GM21717 (cell line): ENCODE data around the gene MINK1.
"Not testable (repeated sequence)": the region's sequence is repeated elsewhere in the genome, so short reads cannot be mapped to it uniquely, and the experiment has no call there.

Source experiments
- ATAC-seq: cut with Tn5 transposase; IDR thresholded peaks from one replicate; pipeline ENCODE4 v1.9.1; 2021; ENCODE audit warnings: mild to moderate bottlenecking, moderate library complexity; ENCODE audit not compliant: unreplicated experiment

MINK1 gene

DNA sequence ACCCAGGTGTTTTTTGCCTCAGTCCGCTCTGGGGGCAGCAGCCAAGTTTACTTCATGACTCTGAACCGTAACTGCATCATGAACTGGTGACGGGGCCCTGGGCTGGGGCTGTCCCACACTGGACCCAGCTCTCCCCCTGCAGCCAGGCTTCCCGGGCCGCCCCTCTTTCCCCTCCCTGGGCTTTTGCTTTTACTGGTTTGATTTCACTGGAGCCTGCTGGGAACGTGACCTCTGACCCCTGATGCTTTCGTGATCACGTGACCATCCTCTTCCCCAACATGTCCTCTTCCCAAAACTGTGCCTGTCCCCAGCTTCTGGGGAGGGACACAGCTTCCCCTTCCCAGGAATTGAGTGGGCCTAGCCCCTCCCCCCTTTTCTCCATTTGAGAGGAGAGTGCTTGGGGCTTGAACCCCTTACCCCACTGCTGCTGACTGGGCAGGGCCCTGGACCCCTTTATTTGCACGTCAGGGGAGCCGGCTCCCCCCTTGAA, 64.1 kb downstream of the MINK1 start:
- no peak for ATAC-seq

DNA sequence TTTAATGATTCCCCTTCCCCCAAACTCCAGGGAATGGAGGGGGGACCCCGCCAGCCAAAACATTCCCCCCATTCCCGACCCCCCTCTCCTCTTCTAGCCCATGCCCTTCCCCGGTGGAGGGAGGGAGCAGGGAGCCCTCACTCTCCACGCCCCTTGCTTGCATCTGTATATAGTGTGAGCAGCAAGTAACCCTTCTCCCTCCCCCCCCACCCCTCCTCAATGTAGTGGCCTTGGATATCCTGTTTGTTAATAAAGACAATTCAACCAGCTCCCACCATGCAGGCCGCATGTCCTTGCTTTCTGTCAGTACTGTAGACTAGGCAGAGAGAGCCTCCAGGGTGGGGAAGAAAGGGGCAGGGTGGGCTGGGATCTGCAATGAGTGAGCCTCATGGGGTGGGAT, 64.6 kb downstream of the MINK1 start:
- no peak for ATAC-seq

DNA sequence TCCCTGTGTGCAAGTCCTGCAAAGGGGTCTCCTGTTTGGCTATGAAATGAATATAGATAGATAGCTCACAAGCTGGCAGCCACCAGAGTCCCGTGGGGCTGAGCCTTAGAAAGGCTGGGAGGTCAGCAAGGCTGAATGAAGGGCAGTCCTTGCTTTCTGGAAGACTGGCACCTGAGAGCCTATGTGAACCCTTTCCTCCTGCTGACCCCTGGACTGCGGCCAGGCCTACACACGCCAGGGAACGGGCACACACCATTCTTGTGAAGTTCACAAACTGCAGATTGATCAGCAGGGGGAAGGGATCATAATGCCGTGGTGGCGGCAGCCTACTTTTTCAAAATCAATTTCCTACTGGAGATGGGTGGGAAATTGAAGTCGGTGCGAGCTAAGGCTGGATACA, 65.2 kb downstream of the MINK1 start:
- no peak for ATAC-seq

DNA sequence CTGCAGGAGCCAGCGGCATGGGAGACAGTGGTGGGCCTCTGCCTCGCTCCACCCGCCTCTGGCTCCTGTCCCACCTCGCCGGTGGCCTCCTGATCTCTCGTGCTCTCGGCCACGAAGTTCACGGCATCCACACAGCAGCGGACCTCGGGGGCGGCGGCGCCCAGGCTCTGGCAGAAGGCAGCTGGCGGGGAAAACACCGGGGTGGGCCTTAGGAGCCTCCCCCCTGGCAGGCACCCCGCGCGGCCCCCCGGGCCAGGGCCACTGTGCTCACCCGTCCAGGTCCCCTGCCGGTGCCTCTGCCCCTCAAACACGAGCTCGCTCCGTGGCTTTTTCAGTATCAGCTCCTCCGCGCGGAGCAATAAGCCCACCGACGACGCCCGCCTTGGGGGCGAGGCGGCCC, 65.8 kb downstream of the MINK1 start:
- no peak for ATAC-seq

DNA sequence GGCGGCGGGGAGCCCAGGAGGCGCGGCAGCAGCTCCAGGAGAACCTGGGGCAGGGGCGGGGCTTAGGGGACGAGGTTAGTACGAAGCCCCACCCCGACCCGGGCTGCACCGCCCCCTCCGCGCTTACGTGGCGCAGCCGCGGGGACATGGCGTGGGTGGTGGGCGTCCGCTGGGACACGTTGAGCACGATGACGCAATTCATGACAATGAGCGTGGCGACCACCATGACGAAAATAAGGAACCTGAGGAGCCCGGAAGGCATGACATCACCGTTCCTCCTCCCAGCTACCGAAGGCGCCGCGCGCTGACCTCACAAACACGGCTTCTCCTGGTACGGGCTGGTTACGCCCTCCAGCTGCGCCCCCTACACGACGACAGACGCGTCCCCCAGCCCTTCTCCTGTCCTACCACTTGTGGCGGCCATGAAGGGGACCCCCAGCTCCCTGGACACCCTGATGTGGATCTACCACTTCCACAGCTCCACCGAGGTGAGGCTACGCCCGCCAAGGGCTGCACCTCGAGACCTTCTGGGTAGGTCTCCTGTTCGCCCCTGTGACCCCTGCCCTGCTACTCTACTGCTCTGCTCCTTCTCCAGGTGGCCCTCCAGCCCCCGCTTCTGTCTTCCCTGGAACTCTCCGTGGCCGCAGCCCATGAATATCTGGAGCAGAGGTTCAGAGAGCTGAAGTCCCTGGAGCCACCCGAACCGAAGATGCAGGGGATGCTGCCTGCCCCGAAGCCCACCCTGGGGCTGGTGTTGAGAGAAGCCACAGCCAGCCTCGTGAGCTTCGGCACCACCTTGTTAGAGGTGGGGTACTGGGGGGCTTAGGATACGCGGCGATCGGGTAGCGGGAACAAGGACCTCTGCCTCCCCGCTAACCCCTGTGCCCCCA, 66.4 kb downstream of the MINK1 start, which contains the start of gene C17orf107:
Gene C17orf107, plus strand, starts transcription at position 196 of the 890 bp plus-strand sequence. Its CDS starts 227 bp downstream, at position 423.
- no peak for ATAC-seq

DNA sequence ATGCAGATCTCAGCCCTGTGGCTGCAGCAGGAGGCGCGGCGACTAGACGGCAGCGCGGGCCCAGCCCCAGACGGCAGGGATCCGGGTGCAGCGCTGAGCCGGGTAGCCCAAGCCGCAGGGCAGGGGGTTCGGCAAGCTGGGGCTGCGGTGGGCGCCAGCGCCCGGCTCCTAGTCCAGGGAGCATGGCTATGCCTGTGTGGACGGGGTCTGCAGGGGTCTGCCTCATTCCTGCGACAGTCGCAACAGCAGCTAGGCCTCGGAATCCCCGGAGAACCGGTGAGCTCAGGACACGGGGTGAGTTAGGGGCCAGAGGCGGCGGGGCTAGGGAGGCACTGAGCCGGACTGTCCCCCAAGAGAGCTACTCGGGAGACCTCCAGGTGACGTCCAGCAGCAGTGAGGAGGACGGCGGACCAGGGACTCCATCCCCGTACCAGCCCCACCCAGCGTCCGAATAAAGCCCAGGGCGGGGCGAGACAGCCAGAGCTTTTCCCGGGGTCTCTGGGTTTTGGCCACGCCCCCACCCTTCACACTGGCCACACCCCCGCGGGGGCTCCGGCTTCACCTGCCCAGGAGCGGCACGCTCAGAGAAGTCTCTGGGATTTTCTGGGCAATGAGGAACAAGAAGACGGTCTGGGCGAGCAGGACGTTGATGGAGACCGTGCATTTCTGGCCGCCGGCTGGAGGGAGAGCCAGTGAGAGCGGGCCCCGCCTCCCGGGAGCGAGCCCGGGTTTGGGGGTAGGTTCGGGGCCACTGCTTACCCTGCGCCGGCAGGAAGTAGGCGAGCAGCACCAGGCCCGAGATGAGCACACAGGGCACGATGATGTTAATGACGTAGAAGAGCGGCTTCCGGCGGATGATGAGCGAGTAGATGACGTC, 67.3 kb downstream of the MINK1 start:
- no peak for ATAC-seq

DNA sequence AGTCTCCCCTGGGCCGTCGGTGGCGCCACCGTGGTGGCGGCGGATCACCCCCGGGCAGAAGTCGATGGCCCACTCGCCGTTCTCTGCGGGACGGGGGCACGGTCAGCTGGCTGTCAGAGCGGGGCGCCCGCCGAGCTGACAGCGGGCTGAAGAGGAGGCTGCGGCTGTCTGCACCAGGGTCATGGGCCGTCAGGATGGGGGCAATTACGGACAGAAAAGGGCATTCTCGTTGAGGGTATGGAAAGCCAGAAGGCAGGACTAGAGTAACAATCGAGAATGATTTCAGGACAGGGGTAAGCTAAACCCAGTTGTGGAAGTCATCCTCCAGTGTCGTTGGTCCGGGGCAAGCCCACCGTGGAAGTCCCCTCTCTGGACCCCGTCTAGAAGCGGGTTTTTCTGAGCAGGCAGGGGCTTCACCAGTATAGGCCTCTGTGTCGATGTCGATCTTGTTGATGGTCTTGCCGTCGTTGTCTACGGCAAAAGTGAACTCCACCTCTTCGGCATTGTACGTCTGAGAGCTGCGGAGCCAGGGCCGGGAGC, 68.0 kb downstream of the MINK1 start:
- ATAC-seq = no peak

DNA sequence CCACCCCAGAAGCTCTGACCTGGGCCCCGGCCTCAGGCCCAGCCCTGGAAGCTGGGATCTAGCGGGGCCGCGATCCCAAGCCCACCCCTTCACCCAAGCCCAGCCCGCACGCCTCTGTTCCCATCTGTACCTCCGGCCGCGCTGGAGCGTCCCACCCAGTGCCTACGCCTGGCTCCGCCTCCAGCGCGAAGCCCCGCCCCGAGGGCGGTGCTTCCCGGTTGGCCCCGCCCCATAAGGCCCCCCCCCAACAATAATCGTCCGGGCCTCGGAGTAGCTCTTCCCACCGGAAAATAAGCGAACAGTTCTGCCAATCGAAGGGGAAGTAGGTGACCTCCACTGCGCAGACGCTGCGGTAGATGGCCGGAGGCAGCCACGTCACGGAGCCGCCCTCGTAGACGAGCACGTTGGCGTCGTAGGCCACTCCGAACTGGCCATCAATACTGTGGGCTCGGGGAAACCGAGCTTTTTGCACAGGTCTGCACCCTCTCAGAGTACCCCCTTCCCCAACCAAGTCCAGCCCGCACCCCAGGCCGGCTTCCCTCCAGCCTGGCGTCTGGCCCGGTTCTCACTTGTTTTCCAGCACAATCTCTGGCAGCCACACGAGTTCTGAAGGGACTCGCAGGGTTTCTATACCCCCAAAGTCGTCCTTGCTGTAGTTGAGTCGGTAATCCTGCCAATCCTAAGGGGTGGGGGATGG, 68.7 kb downstream of the MINK1 start:
- no peak for ATAC-seq

DNA sequence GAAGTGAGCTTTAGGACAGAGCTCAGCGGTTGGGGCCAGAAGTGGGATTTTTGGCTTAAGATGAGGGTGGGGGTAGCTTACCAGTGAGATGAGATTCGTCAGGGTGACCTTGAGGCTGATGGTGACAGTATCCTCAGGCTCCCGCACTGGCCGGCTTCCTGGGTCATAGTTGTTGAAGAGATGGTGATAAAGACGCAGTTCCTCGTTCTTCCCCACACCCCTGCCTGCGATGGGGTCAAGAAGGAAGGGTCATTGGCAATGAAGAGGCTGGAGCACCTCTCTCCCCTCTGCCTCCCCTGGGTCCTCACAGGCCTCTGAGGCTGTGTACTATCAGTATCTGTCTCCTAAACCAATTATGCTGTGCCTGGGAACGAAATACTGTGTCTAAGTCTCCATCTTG, 69.4 kb downstream of the MINK1 start:
- ATAC-seq = no peak

DNA sequence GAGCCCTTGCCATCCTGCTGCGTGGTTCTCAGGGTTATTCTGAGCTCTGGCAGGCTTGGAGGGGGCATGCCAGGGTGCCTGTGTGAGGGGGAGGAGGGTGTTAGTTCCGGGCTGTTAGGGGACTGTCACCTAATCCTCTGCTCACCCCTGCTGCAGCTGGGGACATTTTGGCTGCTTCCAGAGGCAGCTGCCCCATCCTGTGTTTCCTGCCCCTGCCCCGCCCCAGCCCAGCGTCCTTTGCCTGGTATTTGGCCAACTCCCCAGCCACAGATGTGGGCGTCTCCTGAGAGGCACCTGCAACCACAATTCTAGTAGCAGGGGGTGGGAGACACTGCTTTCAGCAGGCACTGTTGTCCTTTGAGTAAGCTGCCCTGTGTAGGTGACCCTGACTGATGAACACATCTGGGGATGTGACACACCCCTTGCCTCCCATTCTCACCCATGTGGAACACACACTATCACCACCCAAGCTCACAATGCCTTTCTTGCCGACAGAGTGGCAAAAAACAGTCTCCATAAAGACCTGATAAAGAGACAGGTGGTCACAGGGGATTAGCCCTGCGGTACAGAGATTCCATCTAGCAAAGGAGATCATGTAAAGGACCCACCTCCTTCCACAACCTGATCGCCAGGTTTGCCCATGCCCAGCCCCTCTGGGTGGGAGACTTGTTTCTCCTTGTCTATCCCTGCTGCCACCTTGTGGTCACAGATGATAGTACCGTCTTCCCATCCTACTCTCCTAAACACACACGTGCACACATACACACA, 70.1 kb downstream of the MINK1 start, which contains the start of gene CHRNE:
Gene CHRNE, minus strand, starts transcription at position 48 of the 768 bp plus-strand sequence. Its CDS starts 35 bp downstream, at position 13.
- no peak for ATAC-seq

DNA sequence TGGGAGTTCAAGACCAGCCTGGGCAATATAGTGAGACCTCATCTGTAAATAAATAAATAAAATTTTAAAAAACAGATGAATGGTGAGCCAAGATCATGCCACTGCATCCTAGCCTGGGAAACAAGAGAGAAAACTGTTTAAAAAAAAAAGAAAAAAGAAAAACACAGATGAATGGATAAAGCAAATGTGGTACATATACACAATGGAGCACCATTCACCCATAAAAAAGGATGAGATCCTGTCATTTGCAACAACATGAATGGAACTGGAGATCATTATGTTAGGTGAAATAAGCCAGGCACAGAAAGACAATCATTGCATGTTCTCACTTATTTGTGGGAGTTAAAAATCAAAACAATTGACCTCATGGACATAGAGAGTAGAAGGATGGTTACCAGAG, 73.5 kb downstream of the MINK1 start:
- not testable (repeated sequence) for ATAC-seq

DNA sequence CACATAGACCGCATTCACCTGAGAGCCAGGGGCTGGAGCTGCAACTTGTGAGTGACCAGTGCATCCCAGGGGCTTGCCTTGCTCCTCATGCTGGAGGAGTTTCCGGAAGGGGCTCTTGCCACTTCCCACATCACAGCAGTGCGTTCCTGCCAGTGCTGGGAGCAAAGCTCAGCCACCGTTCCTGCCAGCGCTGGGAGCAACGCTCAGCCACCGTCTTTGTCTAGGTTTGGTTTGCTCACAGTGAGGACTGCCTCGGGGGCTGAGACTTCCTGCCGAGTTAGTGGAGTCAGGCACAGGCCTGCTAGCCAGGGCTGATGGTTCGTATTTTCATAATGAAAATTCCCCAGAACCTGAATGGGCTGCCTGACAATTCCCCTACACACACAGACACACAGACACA, 75.2 kb downstream of the MINK1 start:
- ATAC-seq = no peak

DNA sequence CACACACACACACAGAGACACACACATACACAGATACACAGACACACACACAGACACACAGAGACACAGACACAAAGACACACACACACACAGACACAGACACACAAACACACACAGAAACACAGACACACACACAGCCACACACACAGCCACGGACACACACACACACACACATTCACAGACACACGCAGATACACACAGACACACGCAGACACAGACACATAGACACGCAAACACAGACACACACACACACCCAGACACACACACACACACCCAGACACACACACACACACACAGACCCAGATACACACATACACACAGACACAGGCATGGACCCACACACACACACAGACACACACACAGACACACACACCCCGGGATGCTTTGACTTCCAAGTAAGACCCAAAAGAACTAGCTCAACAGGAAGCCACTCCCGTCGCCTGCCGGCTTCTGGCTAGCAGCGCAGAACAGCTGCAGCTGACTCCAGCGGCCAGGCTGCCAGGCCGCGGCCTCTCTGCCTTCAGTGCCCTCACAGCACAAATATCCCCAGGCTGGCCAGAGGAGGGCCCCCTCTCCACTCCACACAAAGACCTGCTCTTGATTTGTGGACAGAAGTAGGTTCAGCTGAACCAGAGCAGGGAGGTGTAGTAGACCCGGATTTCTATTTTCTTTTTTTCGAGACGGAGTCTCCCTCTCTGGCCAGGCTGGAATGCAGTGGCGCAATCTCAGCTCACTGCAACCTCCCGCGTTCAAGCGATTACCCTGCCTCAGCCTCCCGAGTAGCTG, 75.8 kb downstream of the MINK1 start:
- no peak for ATAC-seq

DNA sequence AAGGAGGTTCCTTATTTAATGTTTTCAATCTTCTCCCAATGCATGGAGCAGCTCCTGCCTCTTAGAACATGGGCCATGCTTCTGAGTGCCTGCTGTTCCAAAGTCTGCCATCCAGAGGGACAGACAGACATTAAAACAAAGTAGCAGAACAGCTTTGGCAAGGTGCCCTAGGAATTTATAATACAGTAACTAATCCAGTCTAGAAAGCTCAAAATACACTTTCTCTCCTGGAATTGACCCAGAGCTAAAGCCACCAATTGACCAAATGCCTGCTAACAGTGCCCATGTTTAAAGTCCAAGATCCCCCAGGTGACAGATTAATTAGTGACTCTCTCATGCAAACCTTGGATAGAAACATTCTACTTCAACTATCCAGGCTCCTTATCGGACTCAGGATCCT, 80.9 kb downstream of the MINK1 start:
- no peak for ATAC-seq

DNA sequence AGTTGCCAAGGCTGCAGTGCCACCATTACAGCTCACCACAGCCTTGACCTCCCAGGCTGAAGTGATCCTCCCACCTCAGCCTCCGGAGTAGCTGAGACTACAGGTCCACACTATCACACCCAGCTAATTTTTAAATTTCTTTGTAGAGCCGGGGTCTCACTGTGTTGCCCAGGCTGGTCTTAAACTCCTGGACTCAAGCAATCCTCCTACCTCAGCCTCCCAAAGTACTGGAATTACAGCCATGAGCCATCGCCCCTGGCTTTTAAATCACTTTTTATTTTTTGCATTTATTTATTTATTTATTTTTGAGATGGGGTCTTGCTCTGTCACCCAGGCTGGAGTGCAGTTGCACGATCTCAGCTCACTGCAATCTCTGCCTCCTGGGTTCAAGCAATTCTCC, 81.4 kb downstream of the MINK1 start:
- not testable (repeated sequence) for ATAC-seq

DNA sequence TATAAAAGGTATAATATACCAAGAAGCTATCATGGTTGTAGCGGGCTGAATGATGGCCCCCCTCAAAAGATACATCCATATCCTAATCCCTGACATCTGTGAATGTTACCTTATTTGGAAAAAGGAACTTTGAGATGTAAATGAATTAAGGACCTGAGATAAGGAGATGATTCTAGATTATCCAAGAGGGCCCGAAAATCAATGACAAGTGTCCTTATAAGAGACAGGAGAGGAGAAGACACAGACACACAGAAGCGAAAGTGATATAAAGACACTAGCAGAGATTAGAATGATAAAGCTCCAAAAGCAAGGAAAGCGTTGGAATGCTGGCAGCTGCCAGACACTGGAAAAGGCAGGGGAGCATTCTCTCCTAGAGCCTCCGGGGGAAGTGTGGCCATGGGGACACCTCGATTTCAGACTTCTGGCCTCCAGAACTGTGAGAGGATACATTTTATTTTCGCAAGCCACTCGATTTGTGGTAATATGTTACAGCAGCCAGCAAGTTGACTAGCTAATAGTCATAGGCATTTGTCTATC, 86.4 kb downstream of the MINK1 start:
- no peak for ATAC-seq

DNA sequence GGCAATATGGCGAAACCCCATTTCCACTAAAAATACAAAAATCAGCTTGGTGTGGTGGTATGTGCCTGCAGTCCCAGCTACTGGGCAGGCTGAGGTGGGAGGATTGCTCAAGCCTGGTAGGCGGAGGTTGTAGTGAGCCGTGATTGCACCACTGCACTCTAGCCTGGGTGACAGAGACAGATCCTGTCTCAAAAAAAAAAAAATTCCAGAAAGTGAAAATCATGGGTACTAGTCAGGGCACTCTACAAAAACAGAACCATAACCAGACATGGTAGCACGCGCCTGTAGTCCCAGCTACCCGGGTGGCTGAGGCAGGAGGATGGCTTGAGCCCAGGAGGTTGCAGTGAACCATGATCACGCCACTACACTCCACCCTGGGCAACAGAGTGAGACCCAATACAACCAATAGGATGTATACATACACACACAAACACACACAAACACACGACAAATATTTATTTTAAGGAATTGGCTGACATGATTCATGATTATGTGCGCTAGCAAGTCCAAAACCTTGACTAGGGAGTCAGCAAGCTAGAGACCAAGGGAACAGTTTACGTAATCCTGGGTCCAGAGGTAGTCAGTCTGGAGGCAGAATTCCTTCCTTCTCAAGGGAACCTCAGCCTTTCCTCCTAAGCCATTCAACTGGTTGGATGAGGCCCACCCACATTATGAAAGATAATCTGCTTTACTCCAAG, 87.4 kb downstream of the MINK1 start:
- no peak for ATAC-seq

DNA sequence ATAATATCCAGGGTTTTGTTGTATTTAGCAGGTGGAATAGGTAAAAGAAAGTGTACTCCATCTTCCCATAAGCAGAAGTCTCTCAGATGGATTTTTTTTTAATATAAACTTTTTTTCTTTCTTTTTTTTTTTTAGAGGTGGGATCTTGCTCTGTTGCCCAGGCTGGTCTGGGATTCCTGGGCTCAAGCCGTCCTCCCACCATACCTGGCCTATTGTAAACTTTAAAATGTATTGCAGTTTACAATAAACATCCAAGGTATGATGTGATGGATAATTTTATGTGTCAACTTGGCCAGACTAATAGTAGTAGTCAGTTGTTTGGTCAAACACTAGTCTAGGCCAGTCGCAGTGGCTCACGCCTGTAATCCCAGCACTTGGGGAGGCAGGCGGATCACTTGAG, 88.2 kb downstream of the MINK1 start:
- ATAC-seq = no peak
